SU-DHL-6 (cell line): ENCODE results near the gene SEMA4D.

Experiments
- CTCF ChIP-seq: fragments of 200-600 bp; sonication (generic); IDR thresholded peaks from one replicate; pipeline ENCODE4 v1.5.1; 2017; ENCODE audit warnings: antibody characterized with exemption, mild to moderate bottlenecking, low read length, moderate library complexity; ENCODE audit not compliant: insufficient read depth, poor library complexity, severe bottlenecking
- EZH2phosphoT487 ChIP-seq: fragments of 200-600 bp; sonication (generic), shearing (Covaris generic); conservative IDR thresholded peaks from 2 replicates; pipeline ENCODE4 v1.6.1; 2018; ENCODE audit warnings: mild to moderate bottlenecking, antibody characterized with exemption, low read length, moderate library complexity, mixed read lengths

GRCh38 chr9:89435071-89435823, 62.7 kb downstream of the SEMA4D start:
- no peak for TF ChIP-seq CTCF
- TF ChIP-seq EZH2phosphoT487: no peak
